Measurements from ENCODE around the gene TBCA. TPM values are rescaled to one million over a fixed set of nuclear protein-coding genes. Genes with fewer than 3 reads are reported as not detected.

The TBCA gene
- total RNA-seq, 2 experiments from 2014 or later = 163 to 167 TPM

- no peak for DNase-seq
- ChIA-PET CTCF (no interaction called here), POLR2A (no interaction called here)
- H3K4me1 Mint-ChIP-seq = no peaks in the 10 kb centered on the region
- H3K27ac Mint-ChIP-seq = no peak overlapping the region
- no peaks in the 10 kb centered on the region for H3K9me3 Mint-ChIP-seq
- H3K27me3 Mint-ChIP-seq = peaks cover 12% of the 10 kb centered on the region
- no peaks in the 10 kb centered on the region for H3K36me3 Mint-ChIP-seq (ENCODE audit: low read depth)
- no peak overlapping the region for H3K4me3 Mint-ChIP-seq
Observed at GRCh38 chr5:77669677-77670076, 106.5 kb downstream of the TBCA start.

- Mint-ChIP-seq H3K4me1 (no peaks in the 10 kb centered on the region), H3K27me3 (peaks cover 6% of the 10 kb centered on the region), H3K27ac (no peak overlapping the region), H3K4me3 (no peak overlapping the region), H3K9me3 (no peaks in the 10 kb centered on the region), H3K36me3 (ENCODE audit: low read depth) (no peaks in the 10 kb centered on the region)
- no peak for DNase-seq
- POLR2A ChIA-PET = no interaction called here
- CTCF ChIA-PET = interaction anchor here (0.7 to 0.8 kb wide), 2 partner anchors 13 to 24 kb away, joined by 3 to 4 read pairs; no protein-coding TSS in a partner anchor
Observed at GRCh38 chr5:77663090-77663863, 112.9 kb downstream of the TBCA start.

GRCh38 chr5:77662635-77663034 is 113.5 kb downstream of the TBCA start:
- no peaks in the 10 kb centered on the region for H3K9me3 Mint-ChIP-seq
- CTCF ChIA-PET = interaction anchor here (0.8 to 1.1 kb wide), 2 partner anchors 12 kb away, joined by 3 to 4 read pairs; no protein-coding TSS in a partner anchor
- H3K27me3 Mint-ChIP-seq = peaks cover 9% of the 10 kb centered on the region
- H3K4me3 Mint-ChIP-seq = no peak overlapping the region
- H3K4me1 Mint-ChIP-seq = no peaks in the 10 kb centered on the region
- H3K36me3 Mint-ChIP-seq (ENCODE audit: low read depth) = no peaks in the 10 kb centered on the region
- POLR2A ChIA-PET = no interaction called here
- H3K27ac Mint-ChIP-seq = no peak overlapping the region
- DNase-seq = no peak

GRCh38 chr5:77658662-77659061 is 117.5 kb downstream of the TBCA start:
- Mint-ChIP-seq H3K9me3 (no peaks in the 10 kb centered on the region), H3K27me3 (peaks cover 41% of the 10 kb centered on the region), H3K4me1 (no peaks in the 10 kb centered on the region), H3K27ac (no peak overlapping the region), H3K4me3 (no peak overlapping the region), H3K36me3 (ENCODE audit: low read depth) (no peaks in the 10 kb centered on the region)
- DNase-seq = no peak
- CTCF ChIA-PET = interaction anchor here (1.5 kb wide), 1 partner anchor 11 kb away, joined by 4 read pairs; no protein-coding TSS in a partner anchor
- POLR2A ChIA-PET = no interaction called here

GRCh38 chr5:77651343-77651742 is 124.8 kb downstream of the TBCA start:
- no peaks in the 10 kb centered on the region for H3K4me1 Mint-ChIP-seq
- no peaks in the 10 kb centered on the region for H3K36me3 Mint-ChIP-seq (ENCODE audit: low read depth)
- no peak overlapping the region for H3K27ac Mint-ChIP-seq
- no peak for DNase-seq
- no peaks in the 10 kb centered on the region for H3K9me3 Mint-ChIP-seq
- ChIA-PET POLR2A (no interaction called here), CTCF (interaction anchor here (0.7 kb wide), 1 partner anchor 19 kb away, joined by 3 read pairs; no protein-coding TSS in a partner anchor)
- no peak overlapping the region for H3K4me3 Mint-ChIP-seq
- H3K27me3 Mint-ChIP-seq = peaks cover 67% of the 10 kb centered on the region

GRCh38 chr5:77650686-77651085 is 125.5 kb downstream of the TBCA start:
- no peak overlapping the region for H3K4me3 Mint-ChIP-seq
- H3K4me1 Mint-ChIP-seq = no peaks in the 10 kb centered on the region
- no peak overlapping the region for H3K27ac Mint-ChIP-seq
- H3K27me3 Mint-ChIP-seq = peaks cover 68% of the 10 kb centered on the region
- no peak for DNase-seq
- ChIA-PET CTCF (interaction anchor here (0.7 to 1.0 kb wide), 2 partner anchors 12 to 19 kb away, joined by 3 to 4 read pairs; no protein-coding TSS in a partner anchor), POLR2A (no interaction called here)
- no peaks in the 10 kb centered on the region for H3K9me3 Mint-ChIP-seq
- no peaks in the 10 kb centered on the region for H3K36me3 Mint-ChIP-seq (ENCODE audit: low read depth)

- no peaks in the 10 kb centered on the region for H3K36me3 Mint-ChIP-seq (ENCODE audit: low read depth)
- no peaks in the 10 kb centered on the region for H3K9me3 Mint-ChIP-seq
- H3K4me1 Mint-ChIP-seq = peaks cover 4% of the 10 kb centered on the region
- ChIA-PET CTCF (interaction anchor here (1.0 kb wide), 1 partner anchor 13 kb away, joined by 4 read pairs; no protein-coding TSS in a partner anchor), POLR2A (no interaction called here)
- no peak for DNase-seq
- no peak overlapping the region for H3K27ac Mint-ChIP-seq
- H3K27me3 Mint-ChIP-seq = peaks cover 67% of the 10 kb centered on the region
- H3K4me3 Mint-ChIP-seq = no peak overlapping the region
Observed at GRCh38 chr5:77649776-77650175, 126.4 kb downstream of the TBCA start.

GRCh38 chr5:77645995-77646639 is 130.0 kb downstream of the TBCA start:
- H3K36me3 Mint-ChIP-seq (ENCODE audit: low read depth) = peaks cover 2% of the 10 kb centered on the region
- H3K27ac Mint-ChIP-seq = peak overlapping the region; percentile 14
- H3K9me3 Mint-ChIP-seq = peaks cover under 1% of the 10 kb centered on the region
- no peak overlapping the region for H3K4me3 Mint-ChIP-seq
- no peak for DNase-seq
- H3K27me3 Mint-ChIP-seq = peaks cover 81% of the 10 kb centered on the region
- POLR2A ChIA-PET = no interaction called here
- CTCF ChIA-PET = interaction anchor here (0.8 to 1.4 kb wide), 3 partner anchors 9 to 361 kb away, joined by 3 to 5 read pairs (median 4); no protein-coding TSS in a partner anchor
- H3K4me1 Mint-ChIP-seq = peaks cover 12% of the 10 kb centered on the region

GRCh38 chr5:77645158-77645994 is 130.8 kb downstream of the TBCA start:
- ChIA-PET CTCF (interaction anchor here (0.8 to 1.4 kb wide), 3 partner anchors 8 to 362 kb away, joined by 3 to 5 read pairs (median 4); no protein-coding TSS in a partner anchor), POLR2A (no interaction called here)
- H3K36me3 Mint-ChIP-seq (ENCODE audit: low read depth) = peaks cover 3% of the 10 kb centered on the region
- no peak overlapping the region for H3K4me3 Mint-ChIP-seq
- peaks cover 88% of the 10 kb centered on the region for H3K27me3 Mint-ChIP-seq
- no peak for DNase-seq
- peak overlapping the region; percentile 14 for H3K27ac Mint-ChIP-seq
- H3K9me3 Mint-ChIP-seq = peaks cover 3% of the 10 kb centered on the region
- H3K4me1 Mint-ChIP-seq = peaks cover 16% of the 10 kb centered on the region

GRCh38 chr5:77644371-77645157 is 131.6 kb downstream of the TBCA start:
- no peak for DNase-seq
- Mint-ChIP-seq H3K9me3 (peaks cover 3% of the 10 kb centered on the region), H3K4me1 (peaks cover 18% of the 10 kb centered on the region), H3K4me3 (no peak overlapping the region), H3K27me3 (peaks cover 92% of the 10 kb centered on the region), H3K27ac (peak overlapping the region; percentile 80), H3K36me3 (ENCODE audit: low read depth) (peaks cover 3% of the 10 kb centered on the region)
- ChIA-PET POLR2A (no interaction called here), CTCF (no interaction called here)

- H3K36me3 Mint-ChIP-seq (ENCODE audit: low read depth) = peaks cover 3% of the 10 kb centered on the region
- ChIA-PET POLR2A (no interaction called here), CTCF (no interaction called here)
- H3K27me3 Mint-ChIP-seq = peaks cover 90% of the 10 kb centered on the region
- H3K9me3 Mint-ChIP-seq = peaks cover 3% of the 10 kb centered on the region
- DNase-seq = no peak
- peak overlapping the region; percentile 30 for H3K4me3 Mint-ChIP-seq
- H3K27ac Mint-ChIP-seq = peak overlapping the region; percentile 6
- peaks cover 18% of the 10 kb centered on the region for H3K4me1 Mint-ChIP-seq
Observed at GRCh38 chr5:77643654-77644370, 132.3 kb downstream of the TBCA start.
